GM18511 (cell line): ENCODE results near the gene ITPR2.
"Not testable (repeated sequence)": the region's sequence is repeated elsewhere in the genome, so short reads cannot be mapped to it uniquely, and the experiment has no call there.

Source experiments
- ATAC-seq: cut with Tn5 transposase; IDR thresholded peaks from one replicate; pipeline ENCODE4 v1.9.1; 2021; ENCODE audit warnings: mild to moderate bottlenecking, moderate library complexity; ENCODE audit not compliant: unreplicated experiment

ITPR2 gene

GRCh38 chr12:26851031-26851809 lies 18.2 kb upstream of the ITPR2 start:
- no peak for ATAC-seq

- no peak for ATAC-seq
These were observed 15.3 kb upstream of the ITPR2 start for GRCh38 chr12:26848156-26848825.

- ATAC-seq, result no peak
These were observed 14.4 kb upstream of the ITPR2 start for GRCh38 chr12:26847431-26847830.

DNA sequence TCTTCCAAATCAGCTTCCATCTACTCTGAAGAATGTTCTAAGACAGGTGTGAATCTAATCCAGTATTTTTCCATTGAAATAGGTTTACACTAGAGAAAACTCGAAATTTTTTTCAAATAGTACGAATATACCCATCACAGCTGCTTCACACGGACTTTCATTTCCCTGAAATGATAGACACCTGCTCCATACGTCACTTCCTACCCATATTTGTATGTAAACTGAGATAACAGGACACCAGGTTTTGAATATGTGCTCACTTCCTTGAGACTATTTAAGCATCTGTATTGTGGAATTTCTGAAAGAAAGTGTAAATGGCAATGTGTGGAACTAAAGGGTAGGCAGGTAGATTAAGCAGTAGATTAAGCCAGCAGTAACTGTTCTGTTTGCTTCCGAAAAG lies 13.4 kb upstream of the ITPR2 start:
- no peak for ATAC-seq

DNA sequence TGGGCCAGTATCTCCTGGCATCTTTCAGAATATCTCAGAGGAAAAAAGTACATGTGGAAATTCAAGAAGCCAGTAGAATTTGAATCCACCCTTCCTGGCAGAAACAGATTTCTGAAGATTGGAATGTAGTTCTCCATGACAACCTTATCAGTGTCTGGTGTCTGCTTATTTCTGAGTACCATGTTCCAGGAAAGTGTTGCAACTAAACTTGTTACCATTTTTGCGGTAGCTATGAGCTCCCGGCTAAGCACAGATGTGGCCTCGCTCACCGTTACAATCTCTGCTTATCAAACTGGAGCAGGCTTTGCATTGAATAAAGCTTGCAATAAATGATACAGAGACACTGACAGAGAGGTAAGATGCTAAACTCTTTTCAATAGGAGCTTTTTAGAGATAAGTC lies 13.0 kb upstream of the ITPR2 start:
- no peak for ATAC-seq

DNA sequence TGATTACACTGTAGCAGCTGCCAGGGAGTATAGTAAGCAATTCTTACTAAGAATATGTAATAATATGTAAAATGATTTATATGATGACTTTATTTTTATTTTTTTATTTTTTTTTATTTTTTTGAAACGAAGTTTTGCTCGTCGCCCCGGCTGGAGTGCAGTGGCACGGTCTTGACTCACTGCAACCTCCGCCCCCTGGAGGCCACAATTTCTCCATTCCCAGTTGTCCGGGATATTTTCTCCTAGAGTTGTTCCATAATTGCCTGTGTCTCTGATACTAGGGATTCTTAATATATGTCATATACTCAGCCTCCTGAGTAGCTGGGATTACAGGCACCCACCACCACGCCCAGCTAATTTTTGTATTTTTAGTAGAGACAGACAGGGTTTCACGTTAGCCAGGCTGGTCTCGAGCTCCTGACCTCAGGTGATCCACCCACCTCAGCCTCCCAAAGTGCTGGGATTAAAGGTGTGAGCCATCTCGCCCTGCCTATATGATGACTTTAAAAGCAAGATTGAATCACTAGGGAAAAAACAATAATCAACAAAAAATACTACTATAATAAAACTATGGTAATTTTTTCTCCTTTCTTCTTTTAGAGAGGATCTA lies 12.2 kb upstream of the ITPR2 start:
- ATAC-seq, result no peak

DNA sequence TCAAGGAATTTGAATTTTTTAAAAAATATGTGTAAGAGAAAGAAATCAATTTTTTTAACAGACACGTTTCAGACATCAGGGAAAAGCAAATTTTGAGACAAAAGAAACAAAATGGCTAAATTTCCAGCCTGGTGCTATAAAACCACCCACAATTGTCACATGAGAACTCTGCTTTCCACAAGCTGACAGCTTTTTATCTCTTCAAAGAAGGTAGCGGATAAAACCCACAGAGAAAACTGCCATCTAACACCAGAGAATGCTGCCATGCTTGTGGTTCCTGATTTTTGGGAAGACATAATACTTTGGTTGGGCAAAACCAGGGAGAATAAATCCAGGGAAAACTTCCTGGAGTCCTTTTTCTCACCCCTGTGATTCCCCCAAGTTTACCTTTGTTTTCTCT lies 10.3 kb upstream of the ITPR2 start:
- no peak for ATAC-seq

- ATAC-seq, result no peak
These were observed 8.1 kb upstream of the ITPR2 start for GRCh38 chr12:26841085-26841484.

- no peak for ATAC-seq
These were observed 6.5 kb upstream of the ITPR2 start for GRCh38 chr12:26839512-26839911.

DNA sequence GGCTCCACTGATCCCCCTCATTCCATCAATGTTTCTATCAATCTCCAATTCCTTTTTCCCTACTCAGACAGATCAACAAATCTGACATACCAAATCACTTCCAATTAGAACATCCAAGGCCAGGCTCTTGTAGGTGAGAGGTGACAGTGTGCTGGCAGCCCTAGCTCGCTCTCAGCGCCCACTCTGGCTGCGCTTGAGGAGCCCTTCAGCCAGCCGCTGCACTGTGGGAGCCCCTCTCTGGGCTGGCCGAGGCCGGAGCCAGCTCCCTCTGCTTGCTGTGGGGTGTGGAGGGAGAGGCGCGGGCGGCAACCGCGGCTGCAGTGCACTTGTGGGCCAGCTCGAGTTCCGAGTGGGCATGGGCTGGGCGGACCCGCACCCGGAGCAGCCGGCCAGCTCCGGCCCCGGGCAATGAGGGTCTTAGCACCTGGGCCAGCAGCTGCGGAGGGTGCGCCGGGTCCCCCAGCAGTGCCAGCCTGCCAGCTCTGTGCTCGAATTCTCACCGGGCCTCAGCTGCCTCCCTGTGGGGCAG lies 6.0 kb upstream of the ITPR2 start:
- no peak for ATAC-seq

DNA sequence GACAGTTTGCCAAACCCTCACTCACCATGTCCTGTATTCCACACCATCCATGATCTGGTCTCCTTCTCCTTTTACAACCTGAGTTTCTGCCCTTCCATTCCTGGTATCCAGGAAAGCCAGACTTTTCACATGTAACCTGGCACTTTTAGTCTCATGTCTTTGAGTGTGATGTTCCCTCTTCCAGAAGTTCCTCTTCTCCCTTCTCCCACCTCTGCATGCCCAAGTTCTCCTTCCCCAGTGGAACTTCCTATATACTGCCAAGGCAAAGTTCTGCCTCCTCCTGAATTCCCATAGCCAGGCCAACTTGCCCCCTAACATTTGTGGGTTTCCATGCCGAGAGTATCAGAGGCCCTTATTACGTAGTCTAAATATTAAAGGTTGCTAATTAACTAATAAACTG lies 3.2 kb upstream of the ITPR2 start:
- ATAC-seq, result no peak

DNA sequence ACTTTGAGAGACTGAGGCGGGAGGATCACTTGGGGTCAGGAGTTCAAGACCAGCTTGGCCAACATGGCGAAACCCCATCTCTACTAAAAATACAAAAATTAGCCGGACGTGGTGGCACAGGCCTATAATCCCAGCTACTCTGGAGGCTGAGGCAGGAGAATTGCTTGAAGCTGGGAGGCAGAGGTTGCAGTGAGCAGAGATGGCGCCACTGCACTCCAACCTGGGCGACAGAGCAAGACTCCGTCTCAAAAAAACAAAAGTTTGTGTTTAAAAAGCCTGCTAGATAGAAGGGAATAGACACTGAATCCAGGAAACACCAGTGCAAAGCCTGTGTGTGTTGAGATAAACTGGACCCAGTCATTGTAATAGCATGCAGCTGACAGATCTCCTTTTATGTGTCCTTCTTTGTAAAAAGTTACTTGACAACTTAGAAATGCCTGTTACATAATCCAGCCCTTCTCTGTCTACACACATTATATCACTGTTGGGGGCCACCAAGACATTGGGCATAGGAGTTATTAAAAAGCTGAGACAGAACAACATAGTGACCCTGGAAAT lies 1.6 kb upstream of the ITPR2 start:
- not testable (repeated sequence) for ATAC-seq

- no peak for ATAC-seq
These were observed 923 bp upstream of the ITPR2 start for GRCh38 chr12:26833743-26834490.

- ATAC-seq, result peak; percentile 55
These were observed 808 bp downstream of the ITPR2 start for GRCh38 chr12:26831951-26832821.

DNA sequence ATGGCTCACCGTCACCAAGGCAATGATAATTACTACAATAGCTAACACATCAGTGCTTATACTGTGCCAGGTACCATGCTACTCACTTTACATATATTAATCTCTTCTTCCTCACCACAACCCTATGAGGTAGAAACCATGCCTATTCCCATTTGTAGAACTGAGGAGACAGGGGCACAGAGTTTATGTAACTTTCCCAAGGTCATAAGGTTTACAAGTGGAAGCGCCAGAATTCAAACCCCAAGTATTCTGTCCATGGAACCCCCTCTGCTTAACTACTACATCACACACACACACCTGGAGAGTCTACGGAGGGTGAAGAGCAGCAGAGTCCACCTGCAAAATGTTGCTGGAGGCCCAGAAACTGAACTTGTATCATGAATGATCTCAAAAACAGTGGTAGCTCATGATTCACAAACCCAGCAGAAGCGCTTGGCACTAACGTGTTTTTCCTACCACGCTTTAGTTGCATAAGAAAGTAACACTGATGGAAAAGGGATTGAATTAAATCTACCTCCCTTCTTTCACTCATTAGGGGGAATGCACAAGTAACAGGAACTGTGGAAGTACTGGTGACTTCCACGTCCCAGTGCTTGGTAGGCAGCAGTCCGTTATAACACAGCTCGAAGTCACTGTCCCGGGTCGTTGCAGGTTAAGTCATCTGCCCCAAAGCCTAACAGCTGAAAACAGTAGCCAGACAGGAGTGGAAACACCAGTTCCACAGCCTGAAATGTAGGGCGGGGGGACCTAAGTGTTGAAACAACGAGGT lies 2.0 kb downstream of the ITPR2 start:
- ATAC-seq, result no peak

DNA sequence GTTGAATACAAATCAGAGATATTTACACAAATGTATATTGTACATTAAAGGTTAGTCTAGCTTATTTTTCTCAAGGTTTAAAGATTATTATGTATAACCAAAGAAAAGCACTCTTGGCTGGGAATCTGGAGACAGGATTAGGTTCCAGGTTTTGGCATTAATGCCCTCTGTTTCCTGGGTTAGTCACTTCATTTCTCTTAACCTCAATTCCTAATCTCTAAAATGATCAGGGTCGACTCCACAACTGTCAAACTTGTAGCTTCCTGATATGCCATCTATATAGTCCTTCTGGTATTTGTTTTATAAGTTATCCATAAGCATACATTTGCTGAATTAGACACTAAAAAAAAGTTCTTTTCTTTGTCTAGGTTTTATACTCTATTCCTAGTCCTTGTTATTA lies 2.6 kb downstream of the ITPR2 start:
- ATAC-seq, result no peak

GRCh38 chr12:26828280-26829073 lies 4.5 kb downstream of the ITPR2 start:
- no peak for ATAC-seq

GRCh38 chr12:26826437-26826836 lies 6.6 kb downstream of the ITPR2 start:
- ATAC-seq, result no peak
